Activated CD4-positive, alpha-beta T cell treated with anti-CD3 and anti-CD28 coated beads for 1 hour (primary cell): ENCODE data around the gene GSC2.
"Not testable (repeated sequence)": the region's sequence is repeated elsewhere in the genome, so short reads cannot be mapped to it uniquely, and the experiment has no call there.

ENCODE experiments used
- DNase-seq: peaks from one replicate; pipeline ENCODE4 v3.0.0-alpha.2; 2020

The GSC2 gene

DNA sequence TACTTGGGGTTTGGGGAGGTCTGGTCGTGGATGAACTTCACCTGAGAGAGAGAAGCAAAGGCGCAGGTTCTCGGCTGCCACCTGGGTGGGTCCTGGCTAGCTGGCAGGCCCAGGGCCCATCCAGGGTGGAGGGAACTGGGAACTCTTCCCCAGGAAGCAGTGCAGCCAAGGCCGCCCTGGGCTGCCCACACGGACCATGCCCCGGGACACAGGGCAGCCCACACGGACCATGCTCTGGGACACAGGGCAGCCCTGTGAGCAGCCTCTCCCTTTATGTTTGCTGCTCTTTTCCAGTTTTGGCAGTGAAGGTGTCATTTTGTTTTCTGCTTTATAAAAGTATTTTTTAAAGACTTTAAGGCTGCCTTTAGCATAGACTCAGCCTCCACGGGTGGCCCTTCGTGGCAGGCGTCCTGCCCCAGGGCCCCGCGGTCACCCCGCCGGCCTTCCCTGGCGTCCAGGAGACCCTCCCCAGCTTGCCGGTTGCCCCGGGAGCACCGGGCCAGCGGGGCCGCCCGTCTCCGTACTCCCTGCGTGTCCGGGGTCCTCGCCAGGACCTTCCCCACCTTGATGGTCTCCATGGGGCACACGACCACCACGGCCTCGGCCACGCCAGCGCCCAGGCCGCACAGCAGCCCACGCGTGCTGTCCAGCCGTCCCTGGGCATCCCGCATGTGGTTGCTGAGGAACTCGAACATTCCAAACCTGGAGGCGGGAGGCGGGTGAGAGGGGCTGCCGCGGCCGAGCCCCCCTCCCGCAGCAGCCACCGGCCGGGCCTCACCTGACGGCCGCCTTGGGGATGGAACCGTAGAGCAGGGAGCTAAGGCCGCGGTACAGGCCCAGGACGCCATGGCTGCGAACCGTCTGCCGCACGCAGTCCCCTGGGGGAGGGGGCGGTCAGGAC, 27.3 kb upstream of the GSC2 start:
- no peak for DNase-seq

- no peak for DNase-seq
These were observed 26.6 kb upstream of the GSC2 start for GRCh38 chr22:19176732-19177131.

DNA sequence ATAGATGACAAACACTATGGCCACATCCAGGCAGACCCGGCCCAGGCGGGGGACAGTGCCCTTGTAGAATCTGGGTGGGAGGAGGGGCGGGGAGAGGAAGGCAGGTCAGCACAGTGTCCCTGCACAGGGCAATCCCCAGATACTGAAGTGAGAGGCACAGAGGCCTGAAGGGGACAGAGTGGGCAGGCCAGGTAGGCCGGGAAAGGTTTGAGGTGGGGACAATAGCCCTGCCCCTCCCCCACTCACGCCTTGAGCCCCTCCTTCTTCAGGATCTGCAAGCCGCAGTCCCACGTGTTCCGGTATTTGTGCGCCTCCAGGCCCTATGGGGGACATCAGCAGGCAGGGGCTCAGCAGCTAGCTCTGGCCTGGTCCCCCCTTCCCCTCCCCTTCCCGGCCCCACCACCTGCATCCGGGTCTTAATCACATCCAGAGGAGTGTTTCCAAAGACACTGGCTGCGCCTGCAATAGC, 26.1 kb upstream of the GSC2 start:
- no peak for DNase-seq

DNA sequence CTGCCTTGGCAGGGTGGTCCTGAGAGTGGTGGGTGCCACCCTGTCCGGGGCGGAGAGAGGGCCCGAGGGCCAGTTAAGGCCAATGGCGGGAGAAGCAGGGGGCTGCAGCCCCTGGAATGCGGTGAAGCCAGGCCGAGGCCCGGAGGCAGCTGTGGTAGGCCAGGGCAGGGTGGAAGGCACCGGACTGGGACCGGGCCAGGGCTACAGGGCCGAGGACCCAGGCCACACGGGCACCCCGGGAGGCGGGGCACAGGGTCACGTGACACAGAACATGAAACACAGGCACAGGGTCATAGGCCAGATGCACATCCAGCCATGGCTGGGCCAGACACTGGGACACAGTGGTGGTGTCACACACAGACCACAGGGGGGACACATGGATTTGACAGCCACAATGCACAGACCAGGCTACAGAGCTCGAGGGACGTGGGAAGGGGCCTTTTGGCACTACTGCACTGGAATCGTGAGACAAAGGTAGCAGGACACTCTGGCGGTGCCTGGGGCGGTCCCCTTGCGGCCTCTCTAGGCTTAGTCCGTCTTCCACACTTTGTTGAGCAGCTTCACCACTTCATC, 25.6 kb upstream of the GSC2 start:
- DNase-seq: no peak

DNA sequence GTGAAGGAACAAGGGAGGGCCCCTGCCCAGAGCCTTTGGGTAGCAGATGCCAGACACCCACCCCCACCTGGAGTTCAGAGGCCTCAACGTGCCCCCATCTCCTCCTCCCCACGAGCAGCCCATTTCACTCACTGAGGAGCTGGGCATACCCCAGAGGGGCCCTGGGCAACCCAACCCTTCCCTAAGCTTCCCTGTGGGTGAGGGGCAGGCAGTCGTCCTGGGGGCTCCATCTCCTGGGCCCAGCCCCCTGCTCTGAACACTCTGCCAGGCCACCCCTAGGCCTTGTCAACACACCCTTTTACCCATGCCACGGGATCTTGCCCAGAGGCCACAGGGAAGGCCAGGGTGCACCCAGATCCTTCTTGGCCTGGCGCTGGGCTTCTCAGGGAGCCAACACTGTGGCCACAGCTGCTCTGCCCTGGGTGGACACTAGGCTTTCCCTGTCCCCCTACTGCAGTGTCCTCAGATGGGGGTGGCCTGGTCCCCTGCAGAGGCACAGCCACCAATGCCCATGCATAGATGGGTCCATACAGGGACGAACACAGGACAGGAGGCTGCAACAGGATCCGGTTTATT, 25.0 kb upstream of the GSC2 start:
- DNase-seq: no peak

DNA sequence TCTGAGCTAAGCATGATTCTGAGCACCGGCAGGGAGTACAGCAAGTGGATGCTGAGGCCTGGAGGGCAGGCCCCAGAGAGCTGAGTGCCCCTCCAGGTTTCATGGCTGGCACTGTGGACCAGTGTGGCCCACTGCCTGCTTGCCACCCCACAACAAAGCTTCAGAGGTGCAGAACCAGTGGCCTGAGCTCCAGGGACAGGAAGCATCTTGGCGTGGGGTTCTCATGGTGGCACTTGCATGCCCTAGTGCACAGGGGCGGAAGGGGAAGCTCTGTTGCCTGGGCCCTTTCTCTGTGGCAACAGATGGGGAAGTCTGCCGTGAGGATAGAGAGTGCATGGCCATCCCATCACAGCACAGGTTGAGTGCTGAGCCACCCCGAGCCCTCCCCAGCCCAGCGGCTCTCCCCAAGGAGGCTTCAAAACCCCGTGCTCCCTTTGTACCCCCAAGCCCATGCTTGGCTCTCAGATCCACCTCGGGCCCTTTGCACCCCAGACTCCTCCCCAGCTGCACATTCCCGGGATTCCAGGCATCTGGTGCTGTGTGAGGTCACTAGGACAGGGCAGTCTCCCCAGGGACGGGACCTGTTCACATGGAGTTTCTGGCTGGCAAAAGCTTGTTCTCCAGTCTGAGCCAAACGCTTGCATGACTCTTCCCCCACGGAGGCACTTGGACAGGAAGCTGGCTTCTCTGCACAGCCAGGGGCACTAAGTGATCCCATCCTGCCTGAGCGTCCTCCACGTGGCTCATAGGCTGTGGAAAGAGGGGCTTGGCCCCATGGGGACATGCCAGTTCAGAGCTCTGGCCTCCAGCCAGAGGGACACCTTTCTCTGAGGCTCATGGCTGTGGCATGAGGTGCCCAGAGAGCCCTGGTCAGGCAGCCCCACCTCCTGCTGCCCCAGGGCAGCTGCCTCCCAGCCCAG, 24.3 kb upstream of the GSC2 start:
- DNase-seq: no peak

DNA sequence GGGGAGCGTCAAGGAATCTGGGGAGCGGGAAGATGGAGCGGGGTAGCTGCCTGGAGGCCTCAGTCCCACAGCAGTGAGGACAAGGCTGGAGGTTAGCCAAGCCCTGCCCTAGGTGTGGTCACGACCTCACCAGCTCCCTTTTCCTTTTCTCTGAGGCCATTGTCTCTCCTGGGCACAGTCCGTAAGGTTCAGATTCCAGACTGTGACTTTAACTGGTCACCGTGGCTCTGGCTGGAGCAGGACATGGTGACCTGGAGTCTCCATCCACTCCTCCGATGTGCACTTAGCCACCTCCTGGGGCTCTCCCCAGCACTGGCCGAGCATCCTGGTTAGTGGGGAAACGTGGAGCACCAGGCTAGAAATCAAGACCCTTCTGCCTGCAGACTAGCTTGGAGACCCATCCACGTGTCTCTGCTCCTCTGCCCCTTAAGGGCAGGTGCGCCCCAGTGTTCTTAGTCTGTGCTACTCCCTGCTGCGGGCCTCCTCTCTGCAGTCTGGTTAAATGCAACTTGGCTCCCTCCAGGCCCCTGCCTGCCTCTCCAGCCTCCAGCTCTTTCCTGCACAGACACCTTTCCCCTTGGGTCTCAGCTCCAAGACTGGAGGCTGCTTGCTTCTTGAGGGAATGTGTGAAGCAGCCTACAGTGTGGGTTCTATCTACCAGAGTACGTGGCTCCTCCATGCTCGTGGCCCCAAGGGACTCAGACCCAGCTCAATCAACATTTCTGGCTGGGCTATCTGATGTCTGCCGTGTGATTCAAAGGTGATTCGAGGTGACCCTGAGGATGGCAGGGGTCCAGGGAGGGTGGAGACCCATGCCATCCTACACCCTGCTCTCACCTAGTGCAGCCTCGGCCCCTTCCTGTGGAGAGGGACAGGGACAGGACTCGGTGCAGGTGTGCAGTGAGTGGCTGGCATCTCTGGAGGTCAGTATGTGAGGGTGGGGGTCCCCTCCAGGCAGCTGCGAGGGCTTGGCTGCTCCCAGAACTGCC, 23.2 kb upstream of the GSC2 start:
- DNase-seq: no peak

GRCh38 chr22:19172213-19173046, 22.3 kb upstream of the GSC2 start:
- DNase-seq: no peak

- DNase-seq: no peak
These were observed 19.8 kb upstream of the GSC2 start for GRCh38 chr22:19169947-19170318.

GRCh38 chr22:19169002-19169946, 19.2 kb upstream of the GSC2 start:
- DNase-seq: no peak

DNA sequence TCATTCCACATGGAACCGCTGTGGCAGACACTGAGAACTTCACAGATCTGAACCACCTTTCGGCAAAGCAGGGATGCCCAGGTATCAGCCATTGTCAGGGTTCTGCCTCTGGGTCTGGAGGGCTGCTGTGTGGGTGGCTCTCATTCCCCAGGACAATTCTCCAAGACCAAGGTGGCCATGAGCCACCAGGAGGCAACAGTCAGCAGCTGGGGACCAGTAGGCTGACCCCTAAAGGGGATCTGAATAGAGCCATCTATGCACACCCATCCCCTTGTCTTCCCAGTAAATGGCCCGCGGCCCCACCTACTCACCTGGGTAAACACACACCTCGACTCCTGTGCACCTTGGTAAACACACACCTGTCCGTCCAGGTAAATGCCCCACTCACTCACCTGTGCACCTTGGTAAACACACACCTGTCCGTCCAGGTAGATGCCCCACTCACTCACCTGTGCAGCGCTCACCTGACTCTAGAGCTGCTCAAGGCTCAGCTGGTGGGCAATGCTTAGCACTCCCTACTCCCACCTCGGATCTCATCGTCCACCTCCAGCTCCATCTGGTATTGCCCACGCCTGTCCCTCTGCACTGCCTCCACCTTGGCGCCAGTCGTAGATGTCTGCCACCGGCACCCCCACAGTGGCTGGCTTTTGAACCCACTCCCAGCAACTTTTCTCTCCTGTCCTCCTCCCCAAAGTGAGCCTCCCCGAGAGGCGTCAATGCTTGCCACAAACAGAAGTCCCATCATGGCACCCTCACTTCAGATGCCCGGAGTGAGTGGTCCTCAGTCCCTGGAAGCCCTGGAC, 18.2 kb upstream of the GSC2 start:
- DNase-seq: no peak

DNA sequence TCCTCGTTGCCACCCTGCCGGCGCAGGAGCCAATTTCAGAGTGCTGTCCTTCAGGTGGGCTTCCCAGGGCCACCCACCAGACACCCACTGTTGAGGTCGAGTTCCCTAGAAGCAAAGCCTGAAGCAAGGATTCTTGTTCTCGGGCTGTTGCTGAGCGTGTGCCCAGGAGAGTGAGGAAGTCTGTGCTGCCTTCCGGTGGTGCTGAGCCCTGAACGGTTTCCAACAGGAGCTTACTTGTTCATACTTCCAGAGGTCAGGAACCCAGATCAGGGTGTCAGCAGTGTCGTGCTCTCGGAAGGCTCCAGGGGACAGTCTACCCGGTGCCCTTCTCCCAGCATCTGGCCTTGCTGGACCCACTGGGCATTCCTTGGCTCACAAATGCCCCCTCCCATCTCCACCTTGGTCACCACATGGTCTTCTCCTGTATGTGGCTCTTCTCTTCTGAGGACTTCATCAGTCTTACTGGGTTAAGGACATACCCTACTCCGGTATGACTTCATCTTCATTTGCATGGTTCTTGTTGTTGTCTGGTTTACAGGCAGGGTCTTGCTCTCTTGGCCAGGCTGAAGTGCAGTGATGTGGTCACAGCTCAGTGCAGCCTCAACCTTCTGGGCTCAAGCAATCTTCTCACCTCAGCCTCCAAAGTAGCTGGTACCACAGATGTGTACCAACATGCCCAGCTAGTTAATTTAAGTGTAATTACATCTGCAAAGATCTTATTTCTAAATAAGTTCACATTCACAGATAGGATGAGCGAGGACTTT, 17.2 kb upstream of the GSC2 start:
- DNase-seq: no peak

- DNase-seq: no peak
These were observed 16.3 kb upstream of the GSC2 start for GRCh38 chr22:19166421-19166820.

DNA sequence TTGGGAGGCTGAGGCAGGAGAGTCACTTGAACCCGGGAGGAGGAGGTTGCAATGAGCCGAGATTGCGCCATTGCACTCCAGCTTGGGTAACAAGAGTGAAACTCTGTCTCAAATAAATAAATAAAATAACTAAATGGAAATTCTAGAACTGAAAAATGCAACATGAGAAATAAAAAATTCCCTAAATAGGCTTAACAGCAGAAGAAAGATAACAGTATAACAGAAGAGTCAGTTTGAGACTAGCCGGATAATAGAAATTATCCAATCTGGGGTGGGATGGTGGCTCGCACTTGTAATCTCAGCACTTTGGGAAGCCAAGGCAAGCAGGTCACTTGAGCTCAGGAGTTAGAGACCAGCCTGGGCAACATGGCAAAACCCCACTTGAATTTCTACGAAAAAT, 14.3 kb upstream of the GSC2 start:
- DNase-seq: no peak

DNA sequence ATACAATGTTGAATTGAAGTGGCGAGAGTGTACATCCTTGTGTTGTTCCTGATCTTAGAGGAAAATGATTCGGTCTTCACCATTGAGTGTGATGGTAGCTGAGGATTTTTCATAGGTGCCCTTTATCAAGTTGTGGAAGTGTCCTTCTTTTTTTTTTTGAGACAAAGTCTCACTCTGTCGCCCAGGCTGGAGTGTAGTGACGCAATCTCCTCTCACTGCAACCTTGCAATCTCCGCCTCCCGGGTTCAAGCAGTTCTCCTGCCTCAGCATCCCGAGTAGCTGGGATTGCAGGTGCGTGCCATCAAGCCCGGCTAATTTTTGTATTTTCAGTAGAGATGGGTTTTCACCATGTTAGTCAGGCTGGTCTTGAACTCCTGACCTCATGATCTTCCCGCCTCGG, 8.6 kb upstream of the GSC2 start:
- DNase-seq: not testable (repeated sequence)

GRCh38 chr22:19156109-19156508, 6.0 kb upstream of the GSC2 start:
- DNase-seq: not testable (repeated sequence)

DNA sequence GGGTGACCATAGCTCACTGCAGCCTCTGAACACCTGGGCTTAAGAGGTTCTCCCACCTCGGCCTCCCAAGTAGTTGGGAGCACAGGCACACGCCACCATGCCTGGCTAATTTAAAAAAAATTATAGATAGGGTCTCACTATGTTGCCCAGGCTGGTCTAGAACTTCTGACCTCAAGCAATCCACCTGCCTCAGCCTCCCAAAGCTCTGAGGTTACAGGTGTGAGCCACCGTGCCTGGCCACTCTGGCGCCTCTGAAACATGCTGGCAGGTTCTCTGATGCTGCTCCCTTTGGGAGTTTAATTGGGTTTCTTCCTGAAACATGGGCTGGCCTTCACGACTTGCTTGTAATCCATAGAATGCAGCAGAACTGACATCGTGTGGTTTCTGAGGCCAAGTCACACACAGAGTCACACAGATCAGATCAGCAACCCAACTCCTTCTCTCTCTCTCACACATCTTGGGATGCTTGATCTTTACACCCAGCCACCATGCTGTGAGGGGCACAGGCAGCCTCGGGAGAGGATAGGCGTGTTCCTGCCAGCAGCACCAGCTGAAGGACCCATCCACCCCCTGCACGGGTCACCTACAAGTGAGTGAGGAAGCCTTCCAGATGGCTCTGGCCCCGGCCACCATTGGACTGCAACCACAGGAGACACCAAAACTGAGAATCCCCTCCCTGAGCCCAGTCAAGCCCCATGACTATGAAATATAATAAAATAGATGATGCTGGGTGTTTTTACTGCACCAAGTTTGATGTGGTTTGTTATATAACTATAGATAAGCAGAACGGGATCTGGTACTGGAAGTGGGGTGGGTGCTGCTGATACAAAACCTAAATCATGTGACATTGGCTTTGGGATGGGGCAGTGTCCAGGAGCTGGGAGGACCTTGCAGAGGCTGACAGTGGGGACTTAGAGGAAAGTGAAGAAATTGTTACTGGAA, 3.1 kb upstream of the GSC2 start:
- no peak for DNase-seq
